Thyroid gland (tissue), 4 donors: ENCODE results near the gene TSNAX.
"Not testable (repeated sequence)": the region's sequence is repeated elsewhere in the genome, so short reads cannot be mapped to it uniquely, and the experiment has no call there.

Experiments
- POLR2A ChIP-seq, 2 donors: fragments of 450-650 bp; IDR thresholded peaks; one replicate each; pipeline ENCODE4 v1.6.1; 2017; ENCODE audit warnings: antibody characterized with exemption in 2 of 2, mild to moderate bottlenecking in 2 of 2, moderate library complexity in 1 of 2
- TF ChIP-seq, protein P1 (sequence below), 6 experiments: fragments of 200-600 bp in 3 of 6; fragments of 450-650 bp in 3 of 6; sonication (generic) in 3 of 6; IDR thresholded peaks; one replicate each; pipeline ENCODE4 v1.5.1; 2016 to 2019; ENCODE audit warnings: antibody characterized with exemption in 6 of 6, mild to moderate bottlenecking in 2 of 6, inconsistent platforms in 1 of 6, moderate library complexity in 1 of 6

DNA sequence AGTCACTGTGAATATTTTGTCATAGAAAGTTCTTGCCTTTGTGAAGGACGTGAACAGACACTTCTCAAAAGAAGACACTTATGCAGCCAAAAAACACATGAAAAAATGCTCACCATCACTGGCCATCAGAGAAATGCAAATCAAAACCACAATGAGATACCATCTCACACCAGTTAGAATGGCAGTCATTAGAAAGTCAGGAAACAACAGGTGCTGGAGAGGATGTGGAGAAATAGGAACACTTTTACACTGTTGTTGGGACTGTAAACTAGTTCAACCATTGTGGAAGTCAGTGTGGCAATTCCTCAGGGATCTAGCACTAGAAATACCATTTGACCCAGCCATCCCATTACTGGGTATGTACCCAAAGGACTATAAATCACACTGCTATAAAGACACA, 64.8 kb downstream of the TSNAX start:
- not testable (repeated sequence) for TF ChIP-seq POLR2A (IDR thresholded peaks at IDR 0.05)
- TF ChIP-seq, protein P1, sequence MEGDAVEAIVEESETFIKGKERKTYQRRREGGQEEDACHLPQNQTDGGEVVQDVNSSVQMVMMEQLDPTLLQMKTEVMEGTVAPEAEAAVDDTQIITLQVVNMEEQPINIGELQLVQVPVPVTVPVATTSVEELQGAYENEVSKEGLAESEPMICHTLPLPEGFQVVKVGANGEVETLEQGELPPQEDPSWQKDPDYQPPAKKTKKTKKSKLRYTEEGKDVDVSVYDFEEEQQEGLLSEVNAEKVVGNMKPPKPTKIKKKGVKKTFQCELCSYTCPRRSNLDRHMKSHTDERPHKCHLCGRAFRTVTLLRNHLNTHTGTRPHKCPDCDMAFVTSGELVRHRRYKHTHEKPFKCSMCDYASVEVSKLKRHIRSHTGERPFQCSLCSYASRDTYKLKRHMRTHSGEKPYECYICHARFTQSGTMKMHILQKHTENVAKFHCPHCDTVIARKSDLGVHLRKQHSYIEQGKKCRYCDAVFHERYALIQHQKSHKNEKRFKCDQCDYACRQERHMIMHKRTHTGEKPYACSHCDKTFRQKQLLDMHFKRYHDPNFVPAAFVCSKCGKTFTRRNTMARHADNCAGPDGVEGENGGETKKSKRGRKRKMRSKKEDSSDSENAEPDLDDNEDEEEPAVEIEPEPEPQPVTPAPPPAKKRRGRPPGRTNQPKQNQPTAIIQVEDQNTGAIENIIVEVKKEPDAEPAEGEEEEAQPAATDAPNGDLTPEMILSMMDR (IDR thresholded peaks at IDR 0.05) = not testable (repeated sequence)
